Upper lobe of left lung (tissue), 6 donors: ENCODE measurements around the gene WBP2NL. TPM values are rescaled to one million over a fixed set of nuclear protein-coding genes. Genes with fewer than 3 reads are reported as not detected.

Source experiments
- ATAC-seq, 2 donors: fragments of 200-7000 bp; cut with Tn5 transposase; one replicate each; pipeline ENCODE4 v1.9.1; 2022; ENCODE audit warnings: mild to moderate bottlenecking in 2 of 2, moderate library complexity in 2 of 2; ENCODE audit not compliant: low FRiP score in 2 of 2
- DNase-seq, 2 donors: peaks; one replicate each; pipeline ENCODE4 v3.0.0-alpha.2; 2019 to 2020
- H3K27ac ChIP-seq, 4 donors: fragments of 200-600 bp; sonication (generic); one replicate each; pipeline ENCODE4 v1.5.1; 2016 to 2019
- H3K27me3 ChIP-seq, 4 donors: fragments of 200-600 bp; sonication (generic); one replicate each; pipeline ENCODE4 v1.5.1; 2017 to 2019
- H3K36me3 ChIP-seq, 4 donors: fragments of 200-600 bp; sonication (generic); one replicate each; pipeline ENCODE4 v1.5.1; 2016 to 2019
- H3K4me1 ChIP-seq, 4 donors: fragments of 200-600 bp; sonication (generic); one replicate each; pipeline ENCODE4 v1.5.1; 2018 to 2019
- H3K4me3 ChIP-seq, 4 donors: fragments of 200-600 bp; sonication (generic); one replicate each; pipeline ENCODE4 v1.5.1; 2017 to 2019; ENCODE audit warnings: mild to moderate bottlenecking in 2 of 4, moderate library complexity in 1 of 4
- H3K9me3 ChIP-seq, 4 donors: fragments of 200-600 bp; sonication (generic); one replicate each; pipeline ENCODE4 v1.5.1; 2018 to 2019
- EP300 ChIP-seq, 4 donors: sonication (generic); formaldehyde crosslinking; IDR thresholded peaks; one replicate each; pipeline ENCODE4 v1.5.1; 2017; ENCODE audit warnings: antibody characterized with exemption in 4 of 4, control low read depth in 2 of 4
- POLR2A ChIP-seq, 4 donors: fragments of 450-650 bp; IDR thresholded peaks; one replicate each; pipeline ENCODE4 v1.5.1; 2016 to 2017; ENCODE audit warnings: antibody characterized with exemption in 4 of 4, mild to moderate bottlenecking in 2 of 4
- POLR2AphosphoS5 ChIP-seq, 2 donors: sonication (generic); formaldehyde crosslinking; IDR thresholded peaks; one replicate each; pipeline ENCODE4 v1.5.1; 2017; ENCODE audit warnings: antibody characterized with exemption in 2 of 2
- WGBS, 2 donors: methylation state at CpG; one replicate each; pipeline ENCODE4 v1.1.5; 2017 to 2018; 5-methylcytosine and 5-hydroxymethylcytosine counted together
- total RNA-seq, 6 donors: library from RNA; depleted of rRNA in 4 of 6; stranded (reverse); fragments of >200 nt in 4 of 6; gene quantifications; one replicate each; pipeline versions ENCODE4 v1.1.0 to v1.2.1, GENCODE V29; 2016 to 2021
- TF ChIP-seq, protein P1 (sequence below), 6 experiments: fragments of 450-650 bp in 4 of 6; fragments of 200-600 bp in 2 of 6; sonication (generic) in 2 of 6; IDR thresholded peaks; one replicate each; pipeline ENCODE4 v1.5.1; 2016 to 2019; ENCODE audit warnings: antibody characterized with exemption in 6 of 6
- donor health status: DM: no; HTN: no; CAD: no; lungs with moderate emphysema.
- donor health status: DM: no; HTN: yes; CAD: no; lungs with severe emphysema.

Gene WBP2NL
- total RNA-seq, 6 donors from 2014 or later, result 0.74 to 6.8 (median 2.0) TPM

DNA sequence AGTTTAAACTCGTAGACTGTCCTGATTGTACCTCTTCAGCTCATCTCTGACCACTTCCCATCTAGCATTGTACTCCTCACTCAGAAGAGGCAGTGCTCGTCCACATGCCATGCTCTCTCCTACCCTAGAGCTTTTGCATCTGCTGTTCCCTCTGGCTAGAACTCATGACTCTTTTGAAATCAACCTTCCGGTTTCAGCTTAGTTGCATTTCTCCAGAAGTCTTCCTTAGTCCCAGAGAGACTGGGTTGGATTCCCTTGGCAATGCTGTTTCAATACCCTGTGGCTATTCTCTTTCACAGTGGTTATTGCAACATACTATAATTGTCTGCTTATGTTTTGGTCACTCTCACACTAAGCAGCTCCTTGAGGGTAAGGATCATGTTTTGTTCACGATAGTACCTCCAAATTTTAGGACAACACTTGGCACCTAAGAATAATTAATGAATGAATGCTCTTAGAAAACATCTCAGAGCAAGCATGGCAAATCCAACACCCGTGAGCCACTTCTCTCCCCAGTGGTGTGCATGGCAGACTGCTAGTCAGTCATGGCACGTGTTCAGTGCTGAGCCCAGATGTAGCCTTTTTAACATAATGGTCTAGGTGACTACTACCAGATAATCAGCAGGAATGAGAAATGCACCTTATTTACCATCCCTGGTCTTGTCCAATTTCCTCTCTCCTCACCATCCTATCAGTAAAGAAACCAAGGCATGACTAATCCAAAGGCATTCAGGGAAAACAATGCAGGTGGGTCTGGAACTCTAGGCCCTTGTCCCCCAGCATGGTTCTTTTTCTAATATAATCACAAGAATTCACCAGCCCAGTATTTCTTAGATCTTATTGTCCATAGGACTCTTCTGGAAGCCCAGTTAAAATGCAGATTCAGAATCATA, 14.8 kb upstream of the WBP2NL start:
- peak; percentile 40 to 48 for ATAC-seq
- TF ChIP-seq POLR2A (IDR thresholded peaks at IDR 0.05) (peak in 1 of 4 donors; percentile 20), POLR2AphosphoS5 (IDR thresholded peaks at IDR 0.05) (no peak), EP300 (IDR thresholded peaks at IDR 0.05) (peak in 1 of 4 donors; percentile 21)
- TF ChIP-seq, protein P1, sequence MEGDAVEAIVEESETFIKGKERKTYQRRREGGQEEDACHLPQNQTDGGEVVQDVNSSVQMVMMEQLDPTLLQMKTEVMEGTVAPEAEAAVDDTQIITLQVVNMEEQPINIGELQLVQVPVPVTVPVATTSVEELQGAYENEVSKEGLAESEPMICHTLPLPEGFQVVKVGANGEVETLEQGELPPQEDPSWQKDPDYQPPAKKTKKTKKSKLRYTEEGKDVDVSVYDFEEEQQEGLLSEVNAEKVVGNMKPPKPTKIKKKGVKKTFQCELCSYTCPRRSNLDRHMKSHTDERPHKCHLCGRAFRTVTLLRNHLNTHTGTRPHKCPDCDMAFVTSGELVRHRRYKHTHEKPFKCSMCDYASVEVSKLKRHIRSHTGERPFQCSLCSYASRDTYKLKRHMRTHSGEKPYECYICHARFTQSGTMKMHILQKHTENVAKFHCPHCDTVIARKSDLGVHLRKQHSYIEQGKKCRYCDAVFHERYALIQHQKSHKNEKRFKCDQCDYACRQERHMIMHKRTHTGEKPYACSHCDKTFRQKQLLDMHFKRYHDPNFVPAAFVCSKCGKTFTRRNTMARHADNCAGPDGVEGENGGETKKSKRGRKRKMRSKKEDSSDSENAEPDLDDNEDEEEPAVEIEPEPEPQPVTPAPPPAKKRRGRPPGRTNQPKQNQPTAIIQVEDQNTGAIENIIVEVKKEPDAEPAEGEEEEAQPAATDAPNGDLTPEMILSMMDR (IDR thresholded peaks at IDR 0.05), result no peak
- no peaks in the 10 kb centered on the region for H3K27me3 ChIP-seq

DNA sequence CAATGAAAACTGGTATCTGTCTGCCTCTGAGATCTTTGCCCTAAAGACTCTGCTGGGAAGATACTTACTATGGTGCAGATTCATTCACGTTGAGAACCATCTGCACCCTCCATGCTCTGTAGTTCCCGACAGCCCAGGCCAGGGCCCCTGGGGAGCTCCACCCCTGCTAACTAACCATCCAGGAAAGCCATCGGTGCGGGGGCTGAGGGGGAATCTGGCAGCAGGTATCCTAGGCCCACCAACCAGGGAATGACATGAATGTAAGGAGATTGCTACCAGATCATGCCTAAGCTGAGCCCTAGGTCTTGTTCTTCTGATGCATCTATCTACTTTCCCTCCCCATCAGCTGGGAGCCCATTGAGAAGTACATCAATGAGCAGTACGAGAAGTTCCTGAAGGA, 11.3 kb upstream of the WBP2NL start:
- no peak for TF ChIP-seq POLR2AphosphoS5 (IDR thresholded peaks at IDR 0.05)
- no peak for TF ChIP-seq EP300 (IDR thresholded peaks at IDR 0.05)
- TF ChIP-seq POLR2A (IDR thresholded peaks at IDR 0.05), result no peak
- TF ChIP-seq, protein P1 (IDR thresholded peaks at IDR 0.05), result no peak

More for the DNA sequence above, 14.8 kb upstream of the WBP2NL start:
- WGBS, 2 donors, result 56 to 73% methylated on average over 6 of the region's 6 CpGs
- H3K36me3 ChIP-seq, result no peaks in the 10 kb centered on the region
- no peak overlapping the region for H3K4me3 ChIP-seq
- DNase-seq, result no peak
- H3K27ac ChIP-seq, result peak overlapping the region in 1 of 4 donors; percentile 7
- H3K4me1 ChIP-seq, result no peaks in the 10 kb centered on the region
- no peaks in the 10 kb centered on the region for H3K9me3 ChIP-seq

DNA sequence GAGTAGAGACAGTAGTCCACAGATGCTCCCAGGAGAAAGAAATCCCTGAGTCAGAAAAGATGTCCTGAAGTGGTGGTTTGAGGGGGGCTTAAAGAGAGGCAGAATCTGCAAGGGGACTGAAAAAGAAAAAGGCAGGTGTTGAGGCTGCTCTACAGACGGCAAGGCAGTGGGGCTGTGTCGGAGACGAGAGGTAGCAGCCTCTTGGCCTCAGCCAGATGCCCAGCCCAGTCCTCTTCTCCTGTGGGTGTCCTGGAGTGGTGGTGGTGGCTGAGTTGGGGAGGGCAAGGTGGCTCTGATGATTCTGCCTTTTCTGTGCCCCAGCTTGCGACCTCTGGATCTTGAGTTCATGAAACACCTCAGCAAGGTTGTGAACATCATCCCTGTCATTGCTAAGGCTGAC, 9.3 kb upstream of the WBP2NL start:
- DNase-seq (no peak), ATAC-seq (no peak)
- H3K27me3 ChIP-seq, result no peaks in the 10 kb centered on the region
- WGBS, 2 donors, result 91 to 98% methylated on average over 4 of the region's 4 CpGs
- no peak overlapping the region for H3K4me3 ChIP-seq
- TF ChIP-seq POLR2AphosphoS5 (IDR thresholded peaks at IDR 0.05) (no peak), POLR2A (IDR thresholded peaks at IDR 0.05) (no peak), EP300 (IDR thresholded peaks at IDR 0.05) (no peak)
- TF ChIP-seq, protein P1 (IDR thresholded peaks at IDR 0.05), result no peak
- no peaks in the 10 kb centered on the region for H3K4me1 ChIP-seq
- no peak overlapping the region for H3K27ac ChIP-seq
- no peaks in the 10 kb centered on the region for H3K36me3 ChIP-seq
- H3K9me3 ChIP-seq, result no peaks in the 10 kb centered on the region

More for the DNA sequence above, 11.3 kb upstream of the WBP2NL start:
- H3K36me3 ChIP-seq, result no peaks in the 10 kb centered on the region
- DNase-seq (no peak), ATAC-seq (no peak)
- H3K9me3 ChIP-seq, result no peaks in the 10 kb centered on the region
- WGBS, 2 donors, result 94 to 97% methylated on average over 3 to 5 of the region's 5 CpGs
- no peaks in the 10 kb centered on the region for H3K4me1 ChIP-seq
- H3K4me3 ChIP-seq, result no peak overlapping the region
- H3K27ac ChIP-seq, result no peak overlapping the region
- no peaks in the 10 kb centered on the region for H3K27me3 ChIP-seq

DNA sequence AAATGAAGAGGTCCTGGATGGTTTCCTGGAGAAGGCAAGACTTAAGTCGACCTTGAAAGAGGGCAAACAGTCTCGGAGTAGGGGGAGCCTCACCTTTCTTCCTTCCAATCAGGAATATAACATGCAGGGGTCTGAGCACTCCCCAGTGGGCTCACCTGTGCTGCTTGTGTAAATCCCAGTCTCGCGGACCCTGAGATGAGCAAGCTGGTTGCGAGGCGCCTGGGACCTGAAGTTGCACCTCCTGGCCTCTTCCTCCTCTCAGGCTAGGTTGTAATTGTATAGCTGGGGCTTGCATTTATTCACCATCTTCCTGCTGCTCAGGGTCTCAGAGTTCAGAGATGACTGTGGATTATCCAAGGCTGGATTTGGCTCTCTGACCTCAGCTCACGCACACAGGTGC, 7.5 kb upstream of the WBP2NL start:
- DNase-seq, result no peak
- H3K4me3 ChIP-seq, result no peak overlapping the region
- 88 to 98% methylated on average over 7 of the region's 7 CpGs for whole genome bisulfite sequencing, 2 donors

More for the DNA sequence above, 7.5 kb upstream of the WBP2NL start:
- TF ChIP-seq, protein P1 (IDR thresholded peaks at IDR 0.05), result no peak
- Histone ChIP-seq H3K27ac (no peak overlapping the region), H3K36me3 (no peaks in the 10 kb centered on the region), H3K27me3 (no peaks in the 10 kb centered on the region), H3K4me1 (no peaks in the 10 kb centered on the region), H3K9me3 (no peaks in the 10 kb centered on the region)
- ATAC-seq, result no peak
